AG09309 (cell line): ENCODE measurements around the gene CKS2.
"Not testable (repeated sequence)": the region's sequence is repeated elsewhere in the genome, so short reads cannot be mapped to it uniquely, and the experiment has no call there.

Experiments
- DNase-seq: peaks from one replicate; pipeline ENCODE4 v3.0.0-alpha.2; 2010; ENCODE audit warnings: low read depth
- H3K4me3 ChIP-seq: 2 replicates; pipeline ENCODE4 v1.5.1; 2011; ENCODE audit warnings: mild to moderate bottlenecking, low read depth, low read length, moderate library complexity; ENCODE audit not compliant: control insufficient read depth
- TF ChIP-seq, protein P1 (sequence below): IDR thresholded peaks from 2 replicates; pipeline ENCODE4 v1.5.1; 2011; ENCODE audit warnings: mild to moderate bottlenecking, low read depth, low read length, inconsistent platforms; ENCODE audit not compliant: insufficient read depth, control insufficient read depth; ENCODE audit errors: missing control alignments

The CKS2 gene

GRCh38 chr9:89278997-89279739, 31.8 kb upstream of the CKS2 start:
- TF ChIP-seq, protein P1, sequence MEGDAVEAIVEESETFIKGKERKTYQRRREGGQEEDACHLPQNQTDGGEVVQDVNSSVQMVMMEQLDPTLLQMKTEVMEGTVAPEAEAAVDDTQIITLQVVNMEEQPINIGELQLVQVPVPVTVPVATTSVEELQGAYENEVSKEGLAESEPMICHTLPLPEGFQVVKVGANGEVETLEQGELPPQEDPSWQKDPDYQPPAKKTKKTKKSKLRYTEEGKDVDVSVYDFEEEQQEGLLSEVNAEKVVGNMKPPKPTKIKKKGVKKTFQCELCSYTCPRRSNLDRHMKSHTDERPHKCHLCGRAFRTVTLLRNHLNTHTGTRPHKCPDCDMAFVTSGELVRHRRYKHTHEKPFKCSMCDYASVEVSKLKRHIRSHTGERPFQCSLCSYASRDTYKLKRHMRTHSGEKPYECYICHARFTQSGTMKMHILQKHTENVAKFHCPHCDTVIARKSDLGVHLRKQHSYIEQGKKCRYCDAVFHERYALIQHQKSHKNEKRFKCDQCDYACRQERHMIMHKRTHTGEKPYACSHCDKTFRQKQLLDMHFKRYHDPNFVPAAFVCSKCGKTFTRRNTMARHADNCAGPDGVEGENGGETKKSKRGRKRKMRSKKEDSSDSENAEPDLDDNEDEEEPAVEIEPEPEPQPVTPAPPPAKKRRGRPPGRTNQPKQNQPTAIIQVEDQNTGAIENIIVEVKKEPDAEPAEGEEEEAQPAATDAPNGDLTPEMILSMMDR = peak; percentile 69
- no peak overlapping the region for H3K4me3 ChIP-seq
- DNase-seq = peak; percentile 33

DNA sequence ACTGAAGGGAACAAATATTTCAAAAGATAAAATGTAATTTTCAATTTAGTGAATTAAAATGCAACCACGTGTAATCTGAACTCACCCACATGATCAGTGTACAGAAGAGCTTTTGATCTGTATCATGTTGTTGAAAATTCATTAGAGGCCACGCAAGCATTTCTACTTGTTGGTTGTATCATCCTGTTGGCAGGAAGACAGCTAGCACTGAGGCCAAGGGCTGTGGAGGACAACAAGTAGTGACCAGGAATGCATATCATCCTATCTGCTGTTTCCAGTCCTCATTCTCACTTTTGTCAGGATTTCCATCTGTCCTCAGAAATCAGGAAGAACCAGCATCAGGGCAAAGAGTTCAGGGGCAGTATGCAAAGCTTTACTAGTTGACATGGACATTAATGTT, 29.9 kb upstream of the CKS2 start:
- no peak for DNase-seq
- TF ChIP-seq, protein P1 = no peak
- no peak overlapping the region for H3K4me3 ChIP-seq

- not testable (repeated sequence) for DNase-seq
- peak overlapping the region; percentile 5; the same call in 1 of the 2 replicates for H3K4me3 ChIP-seq
Measured at GRCh38 chr9:89282248-89282968, 28.6 kb upstream of the CKS2 start.

DNA sequence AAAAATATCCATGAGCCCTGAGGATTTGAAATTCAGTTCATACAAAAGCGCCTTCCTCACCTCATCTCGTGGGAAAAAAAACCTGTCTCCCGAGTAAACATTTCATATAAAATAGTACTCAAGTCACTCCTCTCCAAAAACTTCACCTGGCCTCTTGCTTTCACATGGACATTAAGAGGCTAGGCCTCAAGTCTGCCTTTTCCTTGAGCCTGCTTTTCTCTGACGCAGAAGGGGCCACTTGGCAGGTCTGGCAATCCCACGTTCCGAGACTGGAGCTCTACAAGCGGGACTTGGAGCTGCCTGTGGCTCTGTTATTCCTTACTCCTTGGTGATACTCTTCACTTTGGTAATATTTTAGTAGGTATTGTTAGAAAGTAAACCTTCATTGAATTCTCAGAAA, 26.9 kb upstream of the CKS2 start:
- no peak overlapping the region for H3K4me3 ChIP-seq
- TF ChIP-seq, protein P1 = no peak
- no peak for DNase-seq

DNA sequence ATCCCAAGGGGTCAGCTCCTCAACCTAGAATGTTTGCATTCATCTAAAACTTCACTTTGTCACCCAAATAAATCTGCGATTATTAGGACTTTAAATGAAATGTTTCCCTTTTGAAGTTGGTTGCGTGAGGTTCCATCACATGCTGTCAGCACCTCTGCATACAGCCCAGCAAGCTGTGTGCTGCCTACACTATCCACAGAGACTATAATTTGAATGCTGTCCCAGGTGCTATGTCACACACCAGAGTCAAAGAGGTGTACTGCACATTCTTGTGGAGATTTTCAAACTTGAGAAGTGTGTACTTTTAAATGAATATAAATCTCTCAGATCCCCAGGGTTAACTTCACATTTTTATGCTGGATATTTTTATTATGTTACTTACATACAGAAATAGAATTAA, 19.3 kb upstream of the CKS2 start:
- TF ChIP-seq, protein P1 = no peak
- no peak for DNase-seq
- H3K4me3 ChIP-seq = no peak overlapping the region

DNA sequence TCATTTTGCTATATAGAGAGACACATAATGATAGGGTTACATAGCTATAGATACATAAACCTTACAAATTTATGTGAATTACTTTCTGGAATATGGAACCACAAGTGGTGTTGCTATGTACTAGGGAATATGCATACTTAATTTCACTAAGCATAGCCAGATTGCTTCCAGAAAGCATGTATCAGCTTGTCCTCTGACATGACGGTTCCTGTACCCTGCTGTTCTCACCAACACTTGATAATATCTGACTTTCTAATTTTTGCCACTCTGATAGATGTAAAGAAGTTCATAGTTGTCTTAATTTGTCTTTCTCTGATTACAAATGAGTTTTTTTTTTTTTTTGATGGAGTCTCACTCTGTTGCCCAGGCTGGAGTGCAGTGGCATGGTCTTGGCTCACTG, 18.0 kb upstream of the CKS2 start:
- no peak for DNase-seq
- TF ChIP-seq, protein P1 = no peak
- H3K4me3 ChIP-seq = no peak overlapping the region

DNA sequence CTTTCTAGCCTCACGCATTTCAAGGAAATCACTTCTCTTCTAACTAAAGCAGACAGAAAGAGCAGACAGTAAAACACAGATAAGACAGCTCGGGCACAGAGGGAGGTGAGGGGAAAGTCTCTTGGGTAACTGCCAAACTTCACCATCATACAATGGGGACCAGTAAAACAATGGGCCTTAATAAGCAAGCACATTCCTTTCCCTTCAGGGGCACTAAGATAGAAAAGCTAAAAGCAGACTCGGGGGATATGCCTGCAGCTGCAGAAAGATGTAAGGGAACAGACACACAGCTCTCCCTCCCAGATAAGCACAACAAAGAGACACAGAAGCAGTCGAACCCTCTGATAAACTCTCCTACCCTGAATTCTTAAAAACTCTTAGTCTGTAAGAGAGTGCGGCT, 15.6 kb upstream of the CKS2 start:
- no peak overlapping the region for H3K4me3 ChIP-seq
- TF ChIP-seq, protein P1 = no peak
- DNase-seq = no peak

DNA sequence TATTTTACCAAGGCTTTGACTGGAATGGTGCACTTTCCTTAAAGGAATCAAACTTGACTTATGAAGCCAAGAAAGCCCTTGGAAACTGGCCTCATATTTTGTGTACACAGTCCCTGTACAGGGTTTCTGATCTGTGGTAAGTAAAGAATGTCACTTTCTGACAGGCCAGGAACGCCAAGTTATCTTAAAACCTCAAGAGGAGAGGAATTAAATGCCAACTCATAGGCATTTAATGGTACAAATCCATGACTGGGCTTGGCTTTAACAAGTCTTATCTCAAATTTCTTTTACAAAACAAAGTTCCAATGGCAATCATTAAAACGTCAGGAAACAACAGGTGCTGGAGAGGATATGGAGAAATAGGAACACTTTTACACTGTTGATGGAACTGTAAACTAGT, 9.0 kb upstream of the CKS2 start:
- not testable (repeated sequence) for H3K4me3 ChIP-seq, DNase-seq
